SK-N-MC (cell line): Measurements from ENCODE around the gene GPD1L.

ENCODE experiments used
- EZH2 ChIP-seq: fragments of 200-600 bp; sonication (generic); IDR thresholded peaks from one replicate; pipeline ENCODE4 v1.6.1; 2017; ENCODE audit warnings: antibody characterized with exemption
- POLR2AphosphoS5 ChIP-seq: IDR thresholded peaks from 2 replicates; pipeline ENCODE4 v1.6.1; 2012; ENCODE audit warnings: mild to moderate bottlenecking, low read depth, low read length, borderline replicate concordance

DNA sequence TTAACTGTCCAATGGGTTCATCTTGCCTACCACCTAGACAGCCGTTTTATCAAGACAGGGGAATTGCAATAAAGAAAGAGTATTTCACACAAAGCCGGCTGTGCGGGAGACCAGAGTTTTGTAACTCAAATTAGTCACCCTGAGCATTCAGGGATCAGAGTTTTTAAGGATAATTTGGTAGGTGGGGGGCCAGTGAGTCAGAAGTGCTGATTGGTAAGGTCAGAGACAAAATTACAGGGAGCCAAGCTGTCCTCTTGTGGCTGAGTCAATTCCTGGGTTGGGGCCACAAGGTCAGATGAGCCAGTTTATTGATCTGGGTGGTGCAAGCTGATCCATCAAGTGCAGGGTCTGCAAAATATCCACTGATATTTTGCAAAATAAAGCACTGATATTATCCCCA is 29.9 kb upstream of the GPD1L start:
- TF ChIP-seq EZH2 = no peak
- TF ChIP-seq POLR2AphosphoS5 = no peak
